Fibroblast of lung (primary cell): ENCODE results near the gene DDX47. TPM values are rescaled to one million over a fixed set of nuclear protein-coding genes. Genes with fewer than 3 reads are reported as not detected.

Source experiments
- DNase-seq, 2 donors: peaks; one replicate each; pipeline versions ENCODE4 v3.0.0 to v3.0.0-alpha.2; 2010; ENCODE audit warnings: low read depth in 2 of 2
- H2AFZ ChIP-seq: 2 replicates; pipeline ENCODE4 v1.5.1; 2012; ENCODE audit warnings: low read length, control low read depth, inconsistent platforms
- H3K27ac ChIP-seq: 2 replicates; pipeline ENCODE4 v1.5.1; 2011; ENCODE audit warnings: low read length, control low read depth; ENCODE audit not compliant: insufficient read depth
- H3K27me3 ChIP-seq: 2 replicates; pipeline ENCODE4 v1.5.1; 2011; ENCODE audit warnings: mild to moderate bottlenecking, low read length; ENCODE audit not compliant: control insufficient read depth, insufficient read depth
- H3K36me3 ChIP-seq: 2 replicates; pipeline ENCODE4 v1.5.1; 2011; ENCODE audit warnings: low read length; ENCODE audit not compliant: control insufficient read depth, insufficient read depth
- H3K4me1 ChIP-seq: 2 replicates; pipeline ENCODE4 v1.5.1; 2011; ENCODE audit warnings: low read length; ENCODE audit not compliant: control insufficient read depth, insufficient read depth; ENCODE audit errors: extremely low read depth
- H3K4me2 ChIP-seq: 2 replicates; pipeline ENCODE4 v1.5.1; 2011; ENCODE audit warnings: low read length, control low read depth; ENCODE audit not compliant: insufficient read depth; ENCODE audit errors: extremely low read depth
- H3K4me3 ChIP-seq, 4 experiments: fragments of 200-600 bp in 1 of 4; sonication (generic) in 1 of 4; replicated peaks in 1 of 4; 2 replicates each; pipeline ENCODE4 v1.5.1; 2011 to 2016; ENCODE audit warnings: low read length in 4 of 4, low read depth in 3 of 4, mild to moderate bottlenecking in 3 of 4, control low read depth in 2 of 4, inconsistent platforms in 1 of 4, mixed read lengths in 1 of 4; ENCODE audit not compliant: insufficient read depth in 1 of 4; ENCODE audit errors: control extremely low read depth in 1 of 4
- H3K79me2 ChIP-seq: 2 replicates; pipeline ENCODE4 v1.5.1; 2012; ENCODE audit warnings: mild to moderate bottlenecking, low read length, inconsistent platforms; ENCODE audit not compliant: control insufficient read depth, insufficient read depth
- H3K9ac ChIP-seq: 2 replicates; pipeline ENCODE4 v1.5.1; 2011; ENCODE audit warnings: mild to moderate bottlenecking, low read length, control low read depth; ENCODE audit not compliant: insufficient read depth
- H3K9me3 ChIP-seq: 2 replicates; pipeline ENCODE4 v1.5.1; 2012; ENCODE audit warnings: low read depth, low read length; ENCODE audit not compliant: control insufficient read depth, insufficient read depth
- H4K20me1 ChIP-seq: 2 replicates; pipeline ENCODE4 v1.5.1; 2011; ENCODE audit warnings: low read length; ENCODE audit not compliant: control insufficient read depth, insufficient read depth; ENCODE audit errors: extremely low read depth
- CTCF ChIP-seq, 2 donors: IDR thresholded peaks in 1 of 2; conservative IDR thresholded peaks in 1 of 2; 1 replicate in 1 of 2; 2 replicates in 1 of 2; pipeline ENCODE4 v1.5.1; 2011 to 2012; ENCODE audit warnings: low read length in 2 of 2, control low read depth in 1 of 2, inconsistent platforms in 1 of 2, low read depth in 1 of 2, mild to moderate bottlenecking in 1 of 2
- EZH2 ChIP-seq: IDR thresholded peaks from 2 replicates; pipeline ENCODE4 v1.5.1; 2012; ENCODE audit warnings: low read length, control low read depth, mild to moderate bottlenecking; ENCODE audit errors: missing control alignments
- polyA plus RNA-seq, 2 donors: library from polyadenylated mRNA; depleted of rRNA in 1 of 2; stranded (reverse) in 1 of 2; unstranded in 1 of 2; fragments of >200 nt; gene quantifications; 2 replicates each; pipeline ENCODE4 v1.2.1, GENCODE V29; 2011 to 2012; ENCODE audit warnings: missing spikeins in 1 of 2
- total RNA-seq: library from RNA; depleted of rRNA; stranded (reverse); fragments of >200 nt; gene quantifications from 2 replicates; pipeline ENCODE4 v1.2.1, GENCODE V29; 2014

Gene DDX47
- total and polyA plus RNA-seq, 2 donors (not counting 1 experiment from before 2014, with no cell fraction given), result 41.9 to 83.2 TPM

- H3K36me3 ChIP-seq, result no peaks in the 10 kb centered on the region
- DNase-seq, result no peak
- H3K27me3 ChIP-seq, result no peaks in the 10 kb centered on the region
- H3K4me3 ChIP-seq, result no peak overlapping the region
- peaks cover 20% of the 10 kb centered on the region for H3K4me1 ChIP-seq
- H3K4me2 ChIP-seq, result no peak overlapping the region
- H3K9me3 ChIP-seq, result no peaks in the 10 kb centered on the region
- TF ChIP-seq CTCF (conservative IDR thresholded peaks at IDR 0.05 in 1 of 2, IDR thresholded peaks at IDR 0.05 in 1 of 2; ENCODE audit: low read depth in 1 of 2, low read length in 2 of 2), result no peak
- no peak for TF ChIP-seq EZH2
- H3K9ac ChIP-seq, result no peak overlapping the region
- H2AFZ ChIP-seq, result no peak overlapping the region
- H4K20me1 ChIP-seq, result no peaks in the 10 kb centered on the region
- no peaks in the 10 kb centered on the region for H3K79me2 ChIP-seq
- H3K27ac ChIP-seq, result peak overlapping the region; percentile 94
These were observed 58.5 kb downstream of the DDX47 start for GRCh38 chr12:12871587-12872138.

- TF ChIP-seq EZH2, result no peak
- TF ChIP-seq CTCF (conservative IDR thresholded peaks at IDR 0.05 in 1 of 2, IDR thresholded peaks at IDR 0.05 in 1 of 2; ENCODE audit: low read depth in 1 of 2, low read length in 2 of 2), result no peak
- H3K36me3 ChIP-seq, result no peaks in the 10 kb centered on the region
- H3K9me3 ChIP-seq, result no peaks in the 10 kb centered on the region
- H3K79me2 ChIP-seq, result no peaks in the 10 kb centered on the region
- no peaks in the 10 kb centered on the region for H3K27me3 ChIP-seq
- H3K27ac ChIP-seq, result peak overlapping the region; percentile 94
- H4K20me1 ChIP-seq, result no peaks in the 10 kb centered on the region
- DNase-seq, result peak; percentile 64 to 91
- H3K9ac ChIP-seq, result no peak overlapping the region
- peak overlapping the region; percentile 63 for H3K4me2 ChIP-seq
- no peak overlapping the region for H3K4me3 ChIP-seq
- peaks cover 20% of the 10 kb centered on the region for H3K4me1 ChIP-seq
- H2AFZ ChIP-seq, result no peak overlapping the region
These were observed 59.2 kb downstream of the DDX47 start for GRCh38 chr12:12872139-12872933.

- Histone ChIP-seq H3K36me3 (no peaks in the 10 kb centered on the region), H3K9me3 (no peaks in the 10 kb centered on the region), H3K4me1 (peaks cover 20% of the 10 kb centered on the region), H3K79me2 (no peaks in the 10 kb centered on the region), H3K27me3 (no peaks in the 10 kb centered on the region), H3K27ac (peak overlapping the region; percentile 94), H3K9ac (no peak overlapping the region), H3K4me2 (peak overlapping the region; percentile 63), H4K20me1 (no peaks in the 10 kb centered on the region), H3K4me3 (no peak overlapping the region), H2AFZ (no peak overlapping the region)
- DNase-seq, result peak in 1 of 2 donors; percentile 81
- TF ChIP-seq EZH2 (no peak), CTCF (conservative IDR thresholded peaks at IDR 0.05 in 1 of 2, IDR thresholded peaks at IDR 0.05 in 1 of 2; ENCODE audit: low read depth in 1 of 2, low read length in 2 of 2) (no peak)
These were observed 59.8 kb downstream of the DDX47 start for GRCh38 chr12:12872934-12873275.
